Glutamatergic neuron (in vitro differentiated cells): ENCODE measurements around the gene EPHX1. TPM values are rescaled to one million over a fixed set of nuclear protein-coding genes. Genes with fewer than 3 reads are reported as not detected.
A peak's percentile ranks its signal among the peaks of the same experiment; 100 is the strongest.

Experiments used
- DNase-seq: peaks from one replicate; pipeline ENCODE4 v3.0.0; 2022
- H3K27ac Mint-ChIP-seq: one replicate; pipeline ENCODE4 v1.8.0; 2020; ENCODE audit warnings: mild to moderate bottlenecking, mixed read lengths, inconsistent platforms; ENCODE audit not compliant: unreplicated experiment
- H3K27me3 Mint-ChIP-seq: one replicate; pipeline ENCODE4 v1.8.0; 2020; ENCODE audit warnings: mild to moderate bottlenecking, moderate library complexity, mixed read lengths, inconsistent platforms; ENCODE audit not compliant: unreplicated experiment
- H3K36me3 Mint-ChIP-seq: one replicate; pipeline ENCODE4 v1.8.0; 2020; ENCODE audit warnings: mild to moderate bottlenecking, mixed read lengths, inconsistent platforms; ENCODE audit not compliant: unreplicated experiment
- H3K4me1 Mint-ChIP-seq: one replicate; pipeline ENCODE4 v1.8.0; 2020; ENCODE audit warnings: mild to moderate bottlenecking, low read depth, mixed read lengths, inconsistent platforms; ENCODE audit not compliant: unreplicated experiment
- H3K4me3 Mint-ChIP-seq: one replicate; pipeline ENCODE4 v1.8.0; 2020; ENCODE audit warnings: mild to moderate bottlenecking, mixed read lengths, inconsistent platforms; ENCODE audit not compliant: unreplicated experiment
- H3K9me3 Mint-ChIP-seq: one replicate; pipeline ENCODE4 v1.8.0; 2020; ENCODE audit warnings: mild to moderate bottlenecking, moderate library complexity, mixed read lengths, inconsistent platforms; ENCODE audit not compliant: unreplicated experiment
- CTCF ChIP-seq: fragments of 200-600 bp; sonication (generic); IDR thresholded peaks from one replicate; pipeline ENCODE4 v1.5.0; 2021; ENCODE audit not compliant: partially characterized antibody, unreplicated experiment
- total RNA-seq: library from RNA; stranded (reverse); fragmentation: NEBNext Ultra II Directional; extraction: Animal tissue kit (Norgen Biotek cat#: 25700); gene quantifications from one replicate; pipeline ENCODE4 v1.2.1, GENCODE V29; 2021; ENCODE audit not compliant: unreplicated experiment

EPHX1 gene
- total RNA-seq, 1 donor from 2014 or later = 60.4 TPM

GRCh38 chr1:225879521-225880221 is 69.7 kb downstream of the EPHX1 start:
- H3K27ac Mint-ChIP-seq = no peak overlapping the region
- peaks cover 9% of the 10 kb centered on the region for H3K9me3 Mint-ChIP-seq
- H3K4me1 Mint-ChIP-seq = peaks cover 9% of the 10 kb centered on the region
- DNase-seq = no peak
- no peak overlapping the region for H3K4me3 Mint-ChIP-seq
- peaks cover 12% of the 10 kb centered on the region for H3K27me3 Mint-ChIP-seq
- no peaks in the 10 kb centered on the region for H3K36me3 Mint-ChIP-seq
- TF ChIP-seq CTCF = no peak

- no peak for TF ChIP-seq CTCF
These were observed 70.3 kb downstream of the EPHX1 start for GRCh38 chr1:225880222-225880588.

DNA sequence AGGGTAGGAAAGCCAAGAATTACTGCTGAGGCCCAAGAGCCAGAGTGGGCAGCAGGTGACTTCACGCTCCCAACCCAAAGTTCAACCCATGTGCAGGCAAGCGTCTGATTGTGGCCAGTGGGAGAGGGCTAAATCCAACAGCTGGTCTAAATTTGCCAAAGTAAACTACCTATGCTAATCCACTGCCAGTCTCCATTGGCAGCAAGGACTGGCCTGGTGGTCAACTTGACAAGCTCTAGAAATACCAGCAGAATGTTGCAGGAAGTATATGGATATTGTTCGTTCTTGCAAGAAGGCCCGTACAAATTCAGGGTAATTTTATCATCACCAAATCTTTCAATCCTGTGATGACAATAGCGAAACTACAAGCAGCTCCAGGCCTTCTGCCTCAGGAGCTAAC is 70.7 kb downstream of the EPHX1 start:
- Mint-ChIP-seq H3K9me3 (peaks cover 9% of the 10 kb centered on the region), H3K27ac (no peak overlapping the region), H3K4me3 (no peak overlapping the region), H3K27me3 (peaks cover 10% of the 10 kb centered on the region), H3K36me3 (no peaks in the 10 kb centered on the region), H3K4me1 (peaks cover 9% of the 10 kb centered on the region)
- no peak for DNase-seq
- TF ChIP-seq CTCF = no peak

More at GRCh38 chr1:225880222-225880588, 70.3 kb downstream of the EPHX1 start:
- Mint-ChIP-seq H3K9me3 (peaks cover 9% of the 10 kb centered on the region), H3K4me1 (peaks cover 9% of the 10 kb centered on the region), H3K36me3 (no peaks in the 10 kb centered on the region), H3K27me3 (peaks cover 11% of the 10 kb centered on the region), H3K4me3 (no peak overlapping the region), H3K27ac (no peak overlapping the region)
- no peak for DNase-seq

GRCh38 chr1:225881081-225881958 is 71.4 kb downstream of the EPHX1 start:
- Mint-ChIP-seq H3K9me3 (peaks cover 7% of the 10 kb centered on the region), H3K4me1 (peaks cover 7% of the 10 kb centered on the region), H3K27me3 (peaks cover 10% of the 10 kb centered on the region), H3K27ac (no peak overlapping the region), H3K36me3 (no peaks in the 10 kb centered on the region), H3K4me3 (peak overlapping the region; percentile 80)
- TF ChIP-seq CTCF = no peak
- DNase-seq = no peak
